ENCODE data around the gene IFIT1B.

DNA sequence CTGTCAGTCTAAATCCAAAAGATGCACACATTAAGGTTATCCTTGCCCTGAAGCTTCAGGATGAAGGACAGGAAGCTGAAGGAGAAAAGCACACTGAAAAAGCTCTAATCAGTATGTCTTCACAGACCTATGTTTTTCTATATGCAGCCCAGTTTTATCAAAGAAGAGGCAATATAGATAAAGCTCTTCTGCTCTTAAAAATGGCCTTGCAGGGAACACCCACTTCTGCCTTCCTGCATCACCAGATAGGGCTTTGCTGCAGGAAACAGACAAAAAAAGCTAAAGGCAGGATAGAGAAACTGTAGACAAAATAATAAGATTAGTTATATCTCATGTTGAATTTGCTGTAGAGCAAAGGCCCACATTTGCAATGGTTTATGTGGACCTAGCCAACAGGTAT, 14.9 kb upstream of the IFIT1B start:
- TF ChIP-seq, protein P1, sequence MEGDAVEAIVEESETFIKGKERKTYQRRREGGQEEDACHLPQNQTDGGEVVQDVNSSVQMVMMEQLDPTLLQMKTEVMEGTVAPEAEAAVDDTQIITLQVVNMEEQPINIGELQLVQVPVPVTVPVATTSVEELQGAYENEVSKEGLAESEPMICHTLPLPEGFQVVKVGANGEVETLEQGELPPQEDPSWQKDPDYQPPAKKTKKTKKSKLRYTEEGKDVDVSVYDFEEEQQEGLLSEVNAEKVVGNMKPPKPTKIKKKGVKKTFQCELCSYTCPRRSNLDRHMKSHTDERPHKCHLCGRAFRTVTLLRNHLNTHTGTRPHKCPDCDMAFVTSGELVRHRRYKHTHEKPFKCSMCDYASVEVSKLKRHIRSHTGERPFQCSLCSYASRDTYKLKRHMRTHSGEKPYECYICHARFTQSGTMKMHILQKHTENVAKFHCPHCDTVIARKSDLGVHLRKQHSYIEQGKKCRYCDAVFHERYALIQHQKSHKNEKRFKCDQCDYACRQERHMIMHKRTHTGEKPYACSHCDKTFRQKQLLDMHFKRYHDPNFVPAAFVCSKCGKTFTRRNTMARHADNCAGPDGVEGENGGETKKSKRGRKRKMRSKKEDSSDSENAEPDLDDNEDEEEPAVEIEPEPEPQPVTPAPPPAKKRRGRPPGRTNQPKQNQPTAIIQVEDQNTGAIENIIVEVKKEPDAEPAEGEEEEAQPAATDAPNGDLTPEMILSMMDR (IDR thresholded peaks at IDR 0.05 in 8 of 11, conservative IDR thresholded peaks at IDR 0.05 in 3 of 11) = no peak
- no peak for TF ChIP-seq POLR2A (IDR thresholded peaks at IDR 0.05)

Measured in spleen (tissue), 7 donors.